H9 (cell line): ENCODE measurements around the gene ATP6V0A4. TPM values are rescaled to one million over a fixed set of nuclear protein-coding genes. Genes with fewer than 3 reads are reported as not detected.

ENCODE experiments used
- DNase-seq: peaks from one replicate; pipeline ENCODE4 v3.0.0-alpha.2; 2017
- H2AFZ ChIP-seq: one replicate; pipeline ENCODE4 v1.6.1; 2013; ENCODE audit warnings: mild to moderate bottlenecking, low read length, control low read depth, moderate library complexity
- H2AK5ac ChIP-seq: 2 replicates; pipeline ENCODE4 v1.6.1; 2013; ENCODE audit warnings: low read length, control low read depth, mixed read lengths; ENCODE audit not compliant: insufficient read length
- H2BK120ac ChIP-seq: one replicate; pipeline ENCODE4 v1.6.1; 2013; ENCODE audit warnings: low read depth, mild to moderate bottlenecking, low read length, control low read depth, inconsistent platforms; ENCODE audit not compliant: poor library complexity, severe bottlenecking
- H2BK12ac ChIP-seq: 2 replicates; pipeline ENCODE4 v1.6.1; 2013; ENCODE audit warnings: low read length, control low read depth, mixed read lengths, low read depth; ENCODE audit not compliant: insufficient read length
- H2BK15ac ChIP-seq: 2 replicates; pipeline ENCODE4 v1.6.1; 2013; ENCODE audit warnings: low read depth, low read length, control low read depth
- H2BK20ac ChIP-seq: one replicate; pipeline ENCODE4 v1.6.1; 2013; ENCODE audit warnings: low read depth, mild to moderate bottlenecking, low read length, control low read depth, inconsistent platforms; ENCODE audit not compliant: poor library complexity, severe bottlenecking
- H2BK5ac ChIP-seq: 2 replicates; pipeline ENCODE4 v1.6.1; 2013; ENCODE audit warnings: low read length, control low read depth, mixed read lengths; ENCODE audit not compliant: insufficient read length
- H3K14ac ChIP-seq: 2 replicates; pipeline ENCODE4 v1.6.1; 2013; ENCODE audit warnings: low read length, control low read depth; ENCODE audit not compliant: insufficient read depth
- H3K18ac ChIP-seq: 2 replicates; pipeline ENCODE4 v1.6.1; 2013; ENCODE audit warnings: low read depth, mild to moderate bottlenecking, mixed read lengths, low read length, control low read depth; ENCODE audit not compliant: insufficient read length
- H3K23ac ChIP-seq: 2 replicates; pipeline ENCODE4 v1.6.1; 2013; ENCODE audit warnings: low read length, control low read depth, mixed read lengths, low read depth; ENCODE audit not compliant: insufficient read length
- H3K23me2 ChIP-seq: 2 replicates; pipeline ENCODE4 v1.6.1; 2013; ENCODE audit warnings: low read depth, mild to moderate bottlenecking, mixed read lengths, low read length, control low read depth; ENCODE audit not compliant: insufficient read length, poor library complexity, severe bottlenecking
- H3K27ac ChIP-seq: 2 replicates; pipeline ENCODE4 v1.5.1; 2013; ENCODE audit warnings: low read length, control low read depth, mixed read lengths, low read depth; ENCODE audit not compliant: insufficient read length
- H3K27me3 ChIP-seq: 2 replicates; pipeline ENCODE4 v1.6.1; 2013; ENCODE audit warnings: low read length, control low read depth, inconsistent platforms; ENCODE audit not compliant: insufficient read depth
- H3K4ac ChIP-seq: 2 replicates; pipeline ENCODE4 v1.6.1; 2013; ENCODE audit warnings: low read depth, mild to moderate bottlenecking, control low read depth, inconsistent platforms, low read length, moderate library complexity
- H3K4me1 ChIP-seq: 2 replicates; pipeline ENCODE4 v1.6.1; 2013; ENCODE audit warnings: low read length, control low read depth, inconsistent platforms; ENCODE audit not compliant: insufficient read depth
- H3K4me2 ChIP-seq: 2 replicates; pipeline ENCODE4 v1.6.1; 2013; ENCODE audit warnings: low read length, control low read depth, mixed read lengths; ENCODE audit not compliant: insufficient read length, insufficient read depth
- H3K56ac ChIP-seq: 2 replicates; pipeline ENCODE4 v1.6.1; 2013; ENCODE audit warnings: low read depth, mild to moderate bottlenecking, mixed read lengths, low read length, control low read depth; ENCODE audit not compliant: insufficient read length
- H3K79me1 ChIP-seq: 2 replicates; pipeline ENCODE4 v1.6.1; 2013; ENCODE audit warnings: low read depth, mild to moderate bottlenecking, moderate library complexity, low read length, control low read depth, inconsistent platforms; ENCODE audit not compliant: insufficient read depth, poor library complexity, severe bottlenecking
- H3K79me2 ChIP-seq: 2 replicates; pipeline ENCODE4 v1.6.1; 2013; ENCODE audit warnings: low read length, control low read depth, inconsistent platforms; ENCODE audit not compliant: insufficient read depth
- H3K9ac ChIP-seq: 2 replicates; pipeline ENCODE4 v1.6.1; 2013; ENCODE audit warnings: low read length, control low read depth, mixed read lengths; ENCODE audit not compliant: insufficient read length; ENCODE audit errors: extremely low read depth
- H3K9me3 ChIP-seq: one replicate; pipeline ENCODE4 v1.6.1; 2013; ENCODE audit warnings: low read depth, low read length, inconsistent platforms; ENCODE audit not compliant: control insufficient read depth
- H3T11ph ChIP-seq: one replicate; pipeline ENCODE4 v1.6.1; 2013; ENCODE audit warnings: mild to moderate bottlenecking, low read length, control low read depth, inconsistent platforms
- H4K20me1 ChIP-seq: one replicate; pipeline ENCODE4 v1.6.1; 2013; ENCODE audit not compliant: control insufficient read depth, insufficient read length, insufficient read depth
- H4K5ac ChIP-seq: 2 replicates; pipeline ENCODE4 v1.6.1; 2013; ENCODE audit warnings: low read depth, mild to moderate bottlenecking, mixed read lengths, low read length, control low read depth; ENCODE audit not compliant: insufficient read length
- H4K8ac ChIP-seq: replicated peaks from 2 replicates; pipeline ENCODE4 v1.6.1; 2013; ENCODE audit warnings: low read length, control low read depth, mixed read lengths, low read depth; ENCODE audit not compliant: insufficient read length
- H4K91ac ChIP-seq: 2 replicates; pipeline ENCODE4 v1.6.1; 2013; ENCODE audit warnings: low read depth, mild to moderate bottlenecking, moderate library complexity, mixed read lengths, low read length, control low read depth; ENCODE audit not compliant: insufficient read length
- H3K27ac Mint-ChIP-seq, 3 experiments: 2 replicates in 2 of 3; 3 replicates in 1 of 3; pipeline ENCODE4 v1.8.0; 2020 to 2021; ENCODE audit warnings: mixed read lengths in 3 of 3, mild to moderate bottlenecking in 1 of 3, moderate library complexity in 1 of 3
- H3K27me3 Mint-ChIP-seq: 2 replicates; pipeline ENCODE4 v1.8.0; 2021; ENCODE audit warnings: low read depth, mild to moderate bottlenecking, moderate library complexity, mixed read lengths
- H3K36me3 Mint-ChIP-seq, 3 experiments: 2 replicates in 2 of 3; 3 replicates in 1 of 3; pipeline ENCODE4 v1.8.0; 2020 to 2021; ENCODE audit warnings: low read depth in 3 of 3, mixed read lengths in 3 of 3; ENCODE audit not compliant: insufficient read depth in 1 of 3
- H3K4me1 Mint-ChIP-seq, 2 experiments: 2 replicates each; pipeline ENCODE4 v1.8.0; 2020; ENCODE audit warnings: mixed read lengths in 2 of 2
- H3K4me3 Mint-ChIP-seq, 2 experiments: 2 replicates in 1 of 2; 3 replicates in 1 of 2; pipeline ENCODE4 v1.8.0; 2020 to 2021; ENCODE audit warnings: mild to moderate bottlenecking in 2 of 2, mixed read lengths in 2 of 2, moderate library complexity in 1 of 2
- H3K9me3 Mint-ChIP-seq, 2 experiments: 2 replicates in 1 of 2; 3 replicates in 1 of 2; pipeline ENCODE4 v1.8.0; 2020; ENCODE audit warnings: mild to moderate bottlenecking in 2 of 2, mixed read lengths in 2 of 2, moderate library complexity in 1 of 2
- CTCF ChIP-seq: fragments of 200-600 bp; sonication (generic); conservative IDR thresholded peaks from 3 replicates; pipeline ENCODE4 v1.8.0; 2021; ENCODE audit warnings: antibody characterized with exemption, mild to moderate bottlenecking
- WGBS: extraction: QIAGEN DNeasy Blood & Tissue Kit; methylation state at CpG from one replicate; pipeline ENCODE4 v1.1.7; 2013; ENCODE audit warnings: missing lambda C conversion rate, low lambda C conversion rate, mixed read lengths; ENCODE audit not compliant: insufficient read length; ENCODE audit errors: extremely low coverage; 5-methylcytosine and 5-hydroxymethylcytosine counted together
- total RNA-seq: library from RNA; stranded (reverse); gene quantifications from 2 replicates; pipeline ENCODE4 v1.2.1, GENCODE V29; 2021

Gene ATP6V0A4
- total RNA-seq, 1 experiment from 2014 or later, result 0.79 TPM

GRCh38 chr7:138814816-138815332, 16.9 kb upstream of the ATP6V0A4 start:
- H4K8ac ChIP-seq, result no peak overlapping the region
- H3K23me2 ChIP-seq, result no peaks in the 10 kb centered on the region
- no peak overlapping the region for H2BK20ac ChIP-seq
- Mint-ChIP-seq H3K9me3 (no peaks in the 10 kb centered on the region), H3K4me1 (no peaks in the 10 kb centered on the region), H3K27ac (no peak overlapping the region), H3K36me3 (no peaks in the 10 kb centered on the region; a peak in 1 of 7 replicates), H3K27me3 (no peaks in the 10 kb centered on the region), H3K4me3 (no peak overlapping the region)
- H3K27me3 ChIP-seq, result no peaks in the 10 kb centered on the region
- DNase-seq, result no peak
- H3K4ac ChIP-seq, result no peak overlapping the region
- no peaks in the 10 kb centered on the region for H3K4me1 ChIP-seq
- no peak overlapping the region for H3K18ac ChIP-seq
- no peak overlapping the region for H3K4me2 ChIP-seq
- no peak overlapping the region for H2BK12ac ChIP-seq
- no peaks in the 10 kb centered on the region for H4K20me1 ChIP-seq
- H2BK120ac ChIP-seq, result no peak overlapping the region
- no peak overlapping the region for H2BK5ac ChIP-seq
- TF ChIP-seq CTCF, result no peak
- no peak overlapping the region for H2BK15ac ChIP-seq
- H4K5ac ChIP-seq, result no peak overlapping the region
- no peak overlapping the region for H3T11ph ChIP-seq
- no peak overlapping the region for H3K56ac ChIP-seq
- H3K27ac ChIP-seq, result no peak overlapping the region
- H3K23ac ChIP-seq, result no peak overlapping the region
- WGBS, result no CpG with 5 or more reads among the region's 1 CpG
- H2AK5ac ChIP-seq, result no peak overlapping the region
- no peaks in the 10 kb centered on the region for H3K79me1 ChIP-seq
- no peaks in the 10 kb centered on the region for H3K9me3 ChIP-seq
- H3K79me2 ChIP-seq, result no peaks in the 10 kb centered on the region
- no peak overlapping the region for H3K9ac ChIP-seq
- no peak overlapping the region for H2AFZ ChIP-seq
- no peak overlapping the region for H3K14ac ChIP-seq
- no peak overlapping the region for H4K91ac ChIP-seq
